ENCODE results near the gene ZNF106. TPM values are rescaled to one million over a fixed set of nuclear protein-coding genes. Genes with fewer than 3 reads are reported as not detected.
A peak's percentile ranks its signal among the peaks of the same experiment; 100 is the strongest.

The ZNF106 gene
- total RNA-seq, 1 donor from 2014 or later = 274 TPM

GRCh38 chr15:42450425-42450790 is 40.5 kb downstream of the ZNF106 start:
- Histone ChIP-seq H3K27me3 (ENCODE audit: control insufficient read depth in 3 of 3, insufficient read depth in 3 of 3, low read length in 3 of 3) (no peaks in the 10 kb centered on the region), H3K4me1 (ENCODE audit: control insufficient read depth in 3 of 3, insufficient read depth in 3 of 3, low read length in 3 of 3) (peaks cover 25 to 56% (median 44%) of the 10 kb centered on the region in 3 donors), H3K27ac (ENCODE audit: low read depth, low read length) (peak overlapping the region; percentile 84), H3K9me3 (ENCODE audit: control insufficient read depth in 3 of 3, low read length in 3 of 3) (no peaks in the 10 kb centered on the region), H3K36me3 (ENCODE audit: control insufficient read depth in 3 of 3, insufficient read depth in 3 of 3, low read length in 3 of 3) (peaks cover 29 to 48% (median 35%) of the 10 kb centered on the region in 3 donors), H3K9ac (ENCODE audit: low read depth in 1 of 3, low read length in 3 of 3) (peak overlapping the region in 1 of 3 donors; percentile 6), H3K4me3 (ENCODE audit: low read length in 3 of 3) (peak overlapping the region; percentile 51 to 65 (median 63))

DNA sequence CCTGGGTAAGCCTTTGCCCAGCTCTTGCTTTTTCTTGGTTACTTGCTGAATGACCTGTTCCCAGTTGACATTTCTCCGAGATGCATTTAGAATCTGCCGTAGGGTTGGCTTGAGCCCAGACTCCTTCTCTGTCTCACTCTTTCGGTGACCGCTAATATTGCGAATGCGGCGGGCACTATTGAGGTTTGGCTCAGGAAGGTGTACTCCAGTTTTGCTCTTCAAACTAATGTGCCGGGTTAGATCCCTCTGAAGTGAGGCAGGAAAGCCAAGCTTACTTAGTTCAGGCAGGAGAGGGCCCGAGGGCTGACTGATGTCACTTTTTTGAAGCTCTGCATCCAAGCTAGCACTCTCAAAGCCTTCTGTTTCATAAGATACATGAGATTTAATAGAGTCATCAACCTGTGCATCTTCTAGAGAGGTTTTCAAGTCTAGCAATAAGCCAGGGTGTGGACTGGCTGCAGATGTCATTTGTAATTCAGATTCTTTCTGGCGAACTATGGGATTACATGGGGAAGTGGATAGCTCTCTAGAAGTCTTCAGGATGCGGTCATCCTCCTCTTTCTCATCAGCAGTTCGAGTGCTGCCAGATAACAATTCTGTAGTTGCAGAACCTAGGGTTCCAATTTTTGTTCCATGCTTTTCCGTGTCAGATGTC is 41.0 kb downstream of the ZNF106 start:
- Histone ChIP-seq H3K27me3 (ENCODE audit: control insufficient read depth in 3 of 3, insufficient read depth in 3 of 3, low read length in 3 of 3) (no peaks in the 10 kb centered on the region), H3K9me3 (ENCODE audit: control insufficient read depth in 3 of 3, low read length in 3 of 3) (no peaks in the 10 kb centered on the region), H3K4me3 (ENCODE audit: low read length in 3 of 3) (peak overlapping the region; percentile 51 to 65 (median 63)), H3K4me1 (ENCODE audit: control insufficient read depth in 3 of 3, insufficient read depth in 3 of 3, low read length in 3 of 3) (peaks cover 25 to 56% (median 44%) of the 10 kb centered on the region in 3 donors), H3K27ac (ENCODE audit: low read depth, low read length) (peak overlapping the region; percentile 84), H3K36me3 (ENCODE audit: control insufficient read depth in 3 of 3, insufficient read depth in 3 of 3, low read length in 3 of 3) (peaks cover 32 to 53% (median 40%) of the 10 kb centered on the region in 3 donors), H3K9ac (ENCODE audit: low read depth in 1 of 3, low read length in 3 of 3) (peak overlapping the region; percentile 27 to 74 (median 32))

GRCh38 chr15:42448281-42448680 is 42.7 kb downstream of the ZNF106 start:
- H3K27ac ChIP-seq (ENCODE audit: low read depth, low read length) = peak overlapping the region; percentile 84
- H3K36me3 ChIP-seq (ENCODE audit: control insufficient read depth in 3 of 3, insufficient read depth in 3 of 3, low read length in 3 of 3) = peaks cover 42 to 64% (median 43%) of the 10 kb centered on the region in 3 donors
- H3K9me3 ChIP-seq (ENCODE audit: control insufficient read depth in 3 of 3, low read length in 3 of 3) = no peaks in the 10 kb centered on the region
- H3K4me3 ChIP-seq (ENCODE audit: low read length in 3 of 3) = peak overlapping the region; percentile 6 to 54 (median 49)
- no peaks in the 10 kb centered on the region for H3K27me3 ChIP-seq (ENCODE audit: control insufficient read depth in 3 of 3, insufficient read depth in 3 of 3, low read length in 3 of 3)
- H3K9ac ChIP-seq (ENCODE audit: low read depth in 1 of 3, low read length in 3 of 3) = peak overlapping the region in 2 of 3 donors; percentile 4 to 45
- H3K4me1 ChIP-seq (ENCODE audit: control insufficient read depth in 3 of 3, insufficient read depth in 3 of 3, low read length in 3 of 3) = peaks cover 25 to 51% (median 44%) of the 10 kb centered on the region in 3 donors

GRCh38 chr15:42447599-42447998 is 43.3 kb downstream of the ZNF106 start:
- no peaks in the 10 kb centered on the region for H3K27me3 ChIP-seq (ENCODE audit: control insufficient read depth in 3 of 3, insufficient read depth in 3 of 3, low read length in 3 of 3)
- peak overlapping the region; percentile 26 to 54 (median 49) for H3K4me3 ChIP-seq (ENCODE audit: low read length in 3 of 3)
- peak overlapping the region in 2 of 3 donors; percentile 4 to 45 for H3K9ac ChIP-seq (ENCODE audit: low read depth in 1 of 3, low read length in 3 of 3)
- peaks cover 25 to 47% (median 41%) of the 10 kb centered on the region in 3 donors for H3K4me1 ChIP-seq (ENCODE audit: control insufficient read depth in 3 of 3, insufficient read depth in 3 of 3, low read length in 3 of 3)
- peak overlapping the region; percentile 84 for H3K27ac ChIP-seq (ENCODE audit: low read depth, low read length)
- H3K36me3 ChIP-seq (ENCODE audit: control insufficient read depth in 3 of 3, insufficient read depth in 3 of 3, low read length in 3 of 3) = peaks cover 42 to 68% (median 45%) of the 10 kb centered on the region in 3 donors
- no peaks in the 10 kb centered on the region for H3K9me3 ChIP-seq (ENCODE audit: control insufficient read depth in 3 of 3, low read length in 3 of 3)

GRCh38 chr15:42445551-42445950 is 45.4 kb downstream of the ZNF106 start:
- Histone ChIP-seq H3K36me3 (ENCODE audit: control insufficient read depth in 3 of 3, insufficient read depth in 3 of 3, low read length in 3 of 3) (peaks cover 40 to 68% (median 48%) of the 10 kb centered on the region in 3 donors), H3K4me3 (ENCODE audit: low read length in 3 of 3) (no peak overlapping the region), H3K27ac (ENCODE audit: low read depth, low read length) (peak overlapping the region; percentile 84), H3K27me3 (ENCODE audit: control insufficient read depth in 3 of 3, insufficient read depth in 3 of 3, low read length in 3 of 3) (no peaks in the 10 kb centered on the region), H3K9ac (ENCODE audit: low read depth in 1 of 3, low read length in 3 of 3) (no peak overlapping the region), H3K9me3 (ENCODE audit: control insufficient read depth in 3 of 3, low read length in 3 of 3) (no peaks in the 10 kb centered on the region), H3K4me1 (ENCODE audit: control insufficient read depth in 3 of 3, insufficient read depth in 3 of 3, low read length in 3 of 3) (peaks cover 14 to 38% (median 30%) of the 10 kb centered on the region in 3 donors)

DNA sequence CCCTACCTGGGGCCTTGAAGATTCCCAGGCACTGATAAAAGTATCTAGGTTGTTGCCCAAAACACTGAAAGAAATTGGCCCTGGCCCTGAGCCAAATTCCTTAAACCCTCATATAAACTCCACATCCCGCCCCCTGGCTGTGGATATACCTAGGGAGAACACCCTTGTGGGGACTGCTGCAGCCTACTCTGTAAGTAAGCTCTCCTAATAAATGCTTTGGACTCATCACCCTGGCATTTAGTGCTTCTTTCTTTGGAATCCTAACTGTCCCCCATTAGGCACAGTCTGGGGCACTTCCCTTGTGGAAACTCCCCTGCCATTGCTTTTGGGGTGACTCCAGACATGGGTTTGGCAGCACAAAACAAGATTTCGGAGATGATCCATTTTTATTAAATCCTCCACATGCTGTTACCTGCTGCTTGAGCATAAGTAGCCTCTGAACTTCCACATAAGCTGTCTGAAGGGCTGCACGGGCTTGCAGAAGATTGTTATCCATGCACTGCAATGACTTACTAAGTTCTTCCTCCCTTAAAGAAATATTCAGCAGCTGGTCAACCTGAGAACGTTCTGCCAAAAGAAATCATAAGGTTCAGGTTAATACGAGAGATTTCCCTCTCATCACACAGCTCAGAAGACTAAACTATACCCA is 46.4 kb downstream of the ZNF106 start:
- no peak overlapping the region for H3K27ac ChIP-seq (ENCODE audit: low read depth, low read length)

GRCh38 chr15:42427429-42428223 is 63.3 kb downstream of the ZNF106 start:
- H3K9me3 ChIP-seq (ENCODE audit: control insufficient read depth in 3 of 3, low read length in 3 of 3) = no peaks in the 10 kb centered on the region
- no peak overlapping the region for H3K4me3 ChIP-seq (ENCODE audit: low read length in 3 of 3)
- H3K27ac ChIP-seq (ENCODE audit: low read depth, low read length) = peak overlapping the region; percentile 74
- H3K9ac ChIP-seq (ENCODE audit: low read depth in 1 of 3, low read length in 3 of 3) = peak overlapping the region in 1 of 3 donors; percentile 9
- H3K27me3 ChIP-seq (ENCODE audit: control insufficient read depth in 3 of 3, insufficient read depth in 3 of 3, low read length in 3 of 3) = no peaks in the 10 kb centered on the region
- H3K4me1 ChIP-seq (ENCODE audit: control insufficient read depth in 3 of 3, insufficient read depth in 3 of 3, low read length in 3 of 3) = peaks cover 16 to 33% (median 21%) of the 10 kb centered on the region in 3 donors
- H3K36me3 ChIP-seq (ENCODE audit: control insufficient read depth in 3 of 3, insufficient read depth in 3 of 3, low read length in 3 of 3) = peaks cover 43 to 89% (median 82%) of the 10 kb centered on the region in 3 donors

More for the DNA sequence above, 46.4 kb downstream of the ZNF106 start:
- H3K9ac ChIP-seq (ENCODE audit: low read depth in 1 of 3, low read length in 3 of 3) = no peak overlapping the region
- peaks cover 38 to 67% (median 41%) of the 10 kb centered on the region in 3 donors for H3K36me3 ChIP-seq (ENCODE audit: control insufficient read depth in 3 of 3, insufficient read depth in 3 of 3, low read length in 3 of 3)
- peaks cover 7 to 28% (median 20%) of the 10 kb centered on the region in 3 donors for H3K4me1 ChIP-seq (ENCODE audit: control insufficient read depth in 3 of 3, insufficient read depth in 3 of 3, low read length in 3 of 3)
- no peak overlapping the region for H3K4me3 ChIP-seq (ENCODE audit: low read length in 3 of 3)
- H3K27me3 ChIP-seq (ENCODE audit: control insufficient read depth in 3 of 3, insufficient read depth in 3 of 3, low read length in 3 of 3) = no peaks in the 10 kb centered on the region
- no peaks in the 10 kb centered on the region for H3K9me3 ChIP-seq (ENCODE audit: control insufficient read depth in 3 of 3, low read length in 3 of 3)

DNA sequence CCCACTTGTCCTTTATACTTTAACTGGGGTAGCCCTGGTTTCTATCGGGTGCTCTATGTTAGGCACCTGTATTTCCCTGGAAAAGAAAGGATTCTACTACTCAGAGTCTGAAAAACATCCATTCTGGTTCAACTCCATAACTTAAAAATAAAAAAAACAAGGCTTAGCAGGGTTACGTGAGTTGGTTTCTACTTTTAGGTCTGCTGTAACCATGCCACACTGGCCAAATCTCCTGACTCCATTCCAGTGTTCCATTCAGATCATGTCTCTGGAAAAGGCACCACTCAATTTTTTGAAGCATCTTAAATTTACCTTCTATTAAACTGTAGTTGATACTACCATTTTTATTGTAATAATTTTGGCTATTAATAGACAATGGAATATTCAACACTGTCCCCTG is 69.6 kb downstream of the ZNF106 start:
- Histone ChIP-seq H3K9ac (ENCODE audit: low read depth in 1 of 3, low read length in 3 of 3) (peak overlapping the region; percentile 12 to 61 (median 46)), H3K27me3 (ENCODE audit: control insufficient read depth in 3 of 3, insufficient read depth in 3 of 3, low read length in 3 of 3) (no peaks in the 10 kb centered on the region), H3K36me3 (ENCODE audit: control insufficient read depth in 3 of 3, insufficient read depth in 3 of 3, low read length in 3 of 3) (peaks cover 33 to 81% (median 59%) of the 10 kb centered on the region in 3 donors), H3K27ac (ENCODE audit: low read depth, low read length) (peak overlapping the region; percentile 87), H3K4me1 (ENCODE audit: control insufficient read depth in 3 of 3, insufficient read depth in 3 of 3, low read length in 3 of 3) (peaks cover 23 to 31% (median 28%) of the 10 kb centered on the region in 3 donors), H3K9me3 (ENCODE audit: control insufficient read depth in 3 of 3, low read length in 3 of 3) (no peaks in the 10 kb centered on the region), H3K4me3 (ENCODE audit: low read length in 3 of 3) (no peak overlapping the region)

DNA sequence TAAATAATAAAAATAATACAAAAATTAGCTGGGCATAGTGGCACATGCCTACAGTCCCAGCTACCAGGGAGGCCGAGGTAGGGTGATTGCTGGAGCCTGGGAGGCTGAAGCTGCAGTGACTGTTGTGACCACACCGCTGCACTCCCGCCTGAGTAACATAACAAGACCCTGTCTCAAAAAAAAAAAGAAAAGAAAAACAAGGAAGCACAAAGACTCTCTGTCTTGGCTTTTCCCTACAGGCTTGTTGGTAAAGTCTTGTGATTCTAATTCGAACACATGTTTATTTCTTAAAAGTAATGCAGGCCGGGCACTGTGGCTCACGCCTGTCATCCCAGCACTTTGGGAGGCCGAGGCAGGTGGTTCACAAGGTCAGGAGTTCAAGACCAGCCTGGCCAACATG is 71.6 kb downstream of the ZNF106 start:
- H3K4me1 ChIP-seq (ENCODE audit: control insufficient read depth in 3 of 3, insufficient read depth in 3 of 3, low read length in 3 of 3) = peaks cover 23 to 28% (median 26%) of the 10 kb centered on the region in 3 donors
- peaks cover 34 to 73% (median 59%) of the 10 kb centered on the region in 3 donors for H3K36me3 ChIP-seq (ENCODE audit: control insufficient read depth in 3 of 3, insufficient read depth in 3 of 3, low read length in 3 of 3)
- H3K9me3 ChIP-seq (ENCODE audit: control insufficient read depth in 3 of 3, low read length in 3 of 3) = no peaks in the 10 kb centered on the region
- no peak overlapping the region for H3K27ac ChIP-seq (ENCODE audit: low read depth, low read length)
- no peak overlapping the region for H3K9ac ChIP-seq (ENCODE audit: low read depth in 1 of 3, low read length in 3 of 3)
- no peaks in the 10 kb centered on the region for H3K27me3 ChIP-seq (ENCODE audit: control insufficient read depth in 3 of 3, insufficient read depth in 3 of 3, low read length in 3 of 3)
- H3K4me3 ChIP-seq (ENCODE audit: low read length in 3 of 3) = no peak overlapping the region
